Panc1 (cell line): ENCODE data around the gene SPINDOC.

Experiments
- CTCF ChIP-seq: fragments of 450-650 bp; IDR thresholded peaks from 2 replicates; pipeline ENCODE4 v1.5.1; 2017; ENCODE audit warnings: mild to moderate bottlenecking
- REST ChIP-seq, 2 experiments: IDR thresholded peaks; 2 replicates each; pipeline ENCODE4 v1.6.1; 2011 to 2012; ENCODE audit warnings: low read depth in 2 of 2, control low read depth in 1 of 2, low read length in 1 of 2, mild to moderate bottlenecking in 1 of 2, moderate library complexity in 1 of 2; ENCODE audit not compliant: insufficient read depth in 1 of 2

DNA sequence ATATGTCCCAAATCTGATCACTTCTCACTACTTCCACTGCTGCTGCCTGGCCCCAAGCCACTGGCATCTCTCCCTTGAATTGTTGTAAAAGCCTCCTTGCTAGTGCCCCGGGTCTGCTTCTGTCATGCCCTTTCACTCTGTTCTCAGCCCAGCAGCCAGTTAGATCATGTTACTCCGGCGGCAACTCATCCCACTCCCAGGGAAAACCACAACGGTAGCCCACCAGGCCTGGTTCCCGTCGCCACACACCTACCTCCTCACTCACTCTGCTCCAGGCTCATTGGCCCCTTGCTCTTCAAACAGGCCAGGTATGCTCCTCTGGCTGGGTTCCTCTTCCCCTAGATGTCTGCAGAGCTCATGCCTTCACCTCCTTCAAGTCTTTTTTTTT, 21.9 kb downstream of the SPINDOC start:
- TF ChIP-seq CTCF: no peak
- no peak for TF ChIP-seq REST (IDR thresholded peaks at IDR 0.05; ENCODE audit: insufficient read depth in 1 of 2, low read depth in 2 of 2, low read length in 1 of 2)
